HG03097 (cell line): ENCODE measurements around the gene FOXD1.
"Not testable (repeated sequence)": the region's sequence is repeated elsewhere in the genome, so short reads cannot be mapped to it uniquely, and the experiment has no call there.

Source experiments
- ATAC-seq: cut with Tn5 transposase; IDR thresholded peaks from one replicate; pipeline ENCODE4 v1.9.1; 2021; ENCODE audit not compliant: unreplicated experiment, low FRiP score

The FOXD1 gene

GRCh38 chr5:73419117-73419464 lies 29.5 kb downstream of the FOXD1 start:
- no peak for ATAC-seq

GRCh38 chr5:73418244-73418691 lies 30.3 kb downstream of the FOXD1 start:
- no peak for ATAC-seq

GRCh38 chr5:73417303-73418034 lies 31.1 kb downstream of the FOXD1 start:
- ATAC-seq = no peak

- no peak for ATAC-seq
Measured at GRCh38 chr5:73415617-73416016, 33.0 kb downstream of the FOXD1 start.

GRCh38 chr5:73415171-73415570 lies 33.4 kb downstream of the FOXD1 start:
- ATAC-seq = no peak

- ATAC-seq = no peak
Measured at GRCh38 chr5:73412597-73412988, 36.0 kb downstream of the FOXD1 start.

- no peak for ATAC-seq
Measured at GRCh38 chr5:73411936-73412596, 36.5 kb downstream of the FOXD1 start.

- ATAC-seq = not testable (repeated sequence)
Measured at GRCh38 chr5:73409927-73410326, 38.6 kb downstream of the FOXD1 start.

GRCh38 chr5:73405691-73406090 lies 42.9 kb downstream of the FOXD1 start:
- no peak for ATAC-seq

- ATAC-seq = no peak
Measured at GRCh38 chr5:73399775-73400174, 48.8 kb downstream of the FOXD1 start.
